ENCODE measurements around the gene CELSR1.

Gene CELSR1

DNA sequence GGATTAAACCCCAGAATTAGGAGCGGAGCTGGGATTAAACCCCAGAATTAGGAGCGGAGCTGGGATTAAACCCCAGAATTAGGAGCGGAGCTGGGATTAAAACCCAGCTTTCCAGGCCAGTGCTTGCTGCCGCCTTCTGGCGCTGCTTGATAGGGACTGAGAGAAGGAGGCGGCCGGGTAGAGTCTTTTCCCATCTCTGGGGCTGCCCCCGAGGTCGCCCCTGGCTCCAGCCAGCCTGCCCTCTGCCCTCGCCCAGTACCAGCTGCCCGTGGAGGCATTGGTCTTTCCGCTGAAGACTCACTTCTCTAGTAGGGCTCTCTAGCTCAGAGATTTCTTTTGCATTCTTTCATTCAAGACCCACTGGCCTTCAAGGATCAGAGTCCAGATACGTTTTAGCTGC is 196.7 kb downstream of the CELSR1 start:
- in situ Hi-C loops (cut with HindIII; ENCODE audit: low sequenced_read_pairs): loop anchor here (25.0 kb wide), 1 partner anchor 97 kb away; no protein-coding TSS in a partner anchor

DNA sequence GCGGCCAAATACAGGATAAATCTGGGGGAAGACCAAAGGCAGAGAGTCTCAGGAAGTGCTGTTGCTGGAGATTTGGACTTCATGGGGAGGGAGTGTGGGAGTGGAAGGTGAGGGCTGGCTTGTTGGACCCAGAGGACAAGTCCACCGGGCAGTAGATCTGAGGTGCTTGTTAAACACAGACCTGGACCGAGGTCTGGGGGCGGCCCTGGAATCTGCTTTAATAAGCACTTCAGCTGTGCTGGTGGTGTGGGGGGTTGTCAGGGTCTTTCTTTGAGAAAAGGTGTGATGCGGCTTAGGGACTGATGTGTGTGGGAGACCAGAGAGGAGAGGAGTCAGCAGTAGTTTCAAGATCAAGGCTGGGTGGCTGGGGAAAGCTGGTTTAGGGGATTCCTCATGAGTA is 197.5 kb downstream of the CELSR1 start:
- in situ Hi-C loops (cut with HindIII; ENCODE audit: low sequenced_read_pairs): loop anchor here (10.0 to 25.0 kb wide), 2 partner anchors 97 to 195 kb away; no protein-coding TSS in a partner anchor

DNA sequence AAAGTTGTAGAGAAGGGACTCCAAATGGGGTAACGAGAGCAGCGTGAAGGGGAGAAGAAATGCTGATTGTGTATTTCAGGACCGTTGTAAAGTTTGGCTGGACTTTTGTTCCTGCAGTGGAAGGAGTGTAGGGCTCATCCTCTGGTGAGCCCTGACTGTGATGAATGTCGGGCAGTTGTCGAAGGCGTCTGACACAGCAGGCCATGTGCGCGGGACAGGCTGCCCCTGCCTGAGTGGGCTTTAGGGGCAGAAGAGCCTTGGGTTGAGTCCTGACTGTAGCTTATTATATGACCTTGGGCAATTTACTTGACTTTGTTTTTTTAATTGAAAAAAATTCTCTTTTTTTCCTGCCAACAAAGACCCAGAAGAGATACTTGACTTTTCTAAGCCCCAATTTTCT is 198.8 kb downstream of the CELSR1 start:
- in situ Hi-C loops (cut with HindIII; ENCODE audit: low sequenced_read_pairs): loop anchor here (10.0 to 25.0 kb wide), 2 partner anchors 99 to 194 kb away; no protein-coding TSS in a partner anchor

DNA sequence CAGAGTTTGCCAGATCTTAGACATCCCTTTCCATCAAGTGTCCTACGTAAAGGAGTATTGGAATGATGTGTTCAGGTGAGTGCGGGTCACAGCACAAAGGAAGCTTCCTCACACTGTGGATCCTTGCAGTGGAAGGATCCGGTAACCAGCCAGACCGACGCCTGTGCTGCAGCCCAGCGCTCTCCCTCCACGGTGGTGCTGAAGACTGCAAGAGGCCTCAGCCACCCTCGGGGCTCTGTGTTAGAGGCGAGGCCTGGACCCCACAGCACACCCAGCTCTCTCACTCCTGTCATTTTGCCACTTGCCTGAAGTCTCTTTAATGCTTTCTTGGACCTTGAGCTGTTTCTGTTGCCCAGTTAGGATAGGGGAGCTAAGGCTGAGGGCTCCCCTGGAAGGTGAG is 199.6 kb downstream of the CELSR1 start:
- in situ Hi-C loops (cut with HindIII; ENCODE audit: low sequenced_read_pairs): loop anchor here (10.0 to 25.0 kb wide), 2 partner anchors 99 to 193 kb away; no protein-coding TSS in a partner anchor

DNA sequence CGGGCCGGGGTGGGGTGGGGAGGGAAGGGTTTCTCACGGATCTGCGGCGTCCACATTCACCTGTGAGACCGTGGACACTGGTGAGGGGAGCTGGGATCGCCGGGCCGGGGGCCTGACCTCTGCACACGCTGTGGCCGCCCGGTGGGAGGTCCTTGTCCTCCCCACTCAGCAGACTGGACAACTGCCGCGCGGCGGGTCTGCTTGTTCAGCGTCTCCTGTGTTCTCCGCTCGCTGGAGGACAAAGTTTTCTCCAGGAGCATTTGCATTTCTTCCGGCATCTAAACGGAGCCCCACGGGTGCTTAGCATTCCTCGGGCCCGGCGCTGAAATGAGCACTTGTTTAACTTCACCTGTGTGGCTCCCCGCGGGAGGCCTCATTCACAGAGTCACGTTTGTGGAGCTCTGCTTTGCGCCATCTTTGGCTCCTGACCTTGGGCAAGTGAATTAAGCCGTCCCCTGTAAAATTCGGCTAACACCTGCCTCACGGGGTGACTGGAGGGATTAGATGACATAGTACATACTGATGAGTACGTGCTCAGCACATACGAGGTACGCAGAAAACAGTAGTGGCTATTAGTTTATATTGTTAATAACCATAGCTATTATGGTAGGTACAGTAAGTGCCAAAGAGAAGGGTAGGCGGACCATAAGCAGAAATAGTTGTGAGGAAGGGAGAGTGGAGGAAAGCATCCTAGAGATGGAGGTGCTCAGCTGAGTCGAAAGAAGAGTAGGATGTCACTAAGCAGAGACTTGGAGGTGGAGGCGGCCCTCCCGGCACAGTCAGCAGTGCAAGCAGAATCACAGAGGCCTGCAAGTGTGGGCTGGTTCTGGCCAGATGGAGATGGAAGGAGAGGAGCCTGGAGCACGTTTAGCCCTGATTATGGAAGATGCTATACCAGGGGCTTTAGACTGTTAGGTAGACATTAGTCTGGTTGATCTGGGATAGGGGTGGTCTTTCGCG is 201.0 kb downstream of the CELSR1 start:
- in situ Hi-C loops (cut with HindIII; ENCODE audit: low sequenced_read_pairs): loop anchor here (10.0 to 25.0 kb wide), 2 partner anchors 101 to 192 kb away; no protein-coding TSS in a partner anchor

DNA sequence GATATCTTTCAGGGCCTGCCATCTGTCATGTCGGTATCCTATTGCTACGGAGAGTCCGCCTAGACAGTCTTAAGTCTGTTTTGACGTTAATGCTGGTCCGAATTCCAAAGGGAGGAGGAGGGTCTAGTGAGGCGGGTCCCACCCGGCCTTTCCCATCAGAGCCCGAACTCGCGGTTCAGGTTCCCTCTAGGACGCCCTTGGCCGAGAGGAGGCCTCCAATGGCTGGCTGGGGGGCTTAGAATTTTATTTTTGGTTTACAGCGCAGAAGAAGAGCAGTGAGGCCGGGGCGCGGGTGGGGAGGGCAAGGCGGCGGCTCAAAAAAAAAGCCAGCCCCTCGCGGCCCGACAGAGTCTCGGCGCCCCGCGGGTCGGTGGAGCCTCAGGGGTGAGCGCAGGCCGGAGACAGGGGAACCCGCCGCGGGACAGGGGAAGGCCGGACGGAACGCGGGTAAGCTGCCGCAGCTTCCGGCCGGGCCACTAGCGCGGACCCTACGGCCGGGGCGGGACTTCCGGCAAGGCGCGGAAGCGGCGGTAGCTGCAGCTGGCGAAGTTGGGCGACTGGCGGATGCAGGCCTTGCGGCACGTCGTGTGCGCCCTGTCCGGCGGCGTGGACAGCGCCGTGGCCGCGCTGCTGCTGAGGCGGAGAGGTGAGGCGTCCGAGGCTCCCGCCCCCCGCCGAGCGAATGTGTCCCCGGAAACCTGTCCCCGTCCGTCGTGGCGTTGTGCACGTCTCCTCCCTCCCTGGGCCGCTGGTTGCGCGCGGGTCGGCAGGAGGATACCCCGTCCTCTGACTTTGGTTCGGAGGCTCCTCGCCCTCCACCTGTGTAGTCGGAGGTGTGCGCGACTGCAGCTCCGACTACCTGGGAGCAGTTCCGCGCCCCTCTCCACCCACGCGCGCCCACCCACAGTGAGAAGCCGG is 202.0 kb downstream of the CELSR1 start, which contains the start of gene TRMU:
Gene TRMU (plus strand): TSS at position 514 of the 918 bp plus-strand sequence. CDS start 51 bp downstream, at position 565.
- in situ Hi-C loops (cut with HindIII; ENCODE audit: low sequenced_read_pairs): loop anchor here (10.0 to 25.0 kb wide), 2 partner anchors 102 to 191 kb away; no protein-coding TSS in a partner anchor

DNA sequence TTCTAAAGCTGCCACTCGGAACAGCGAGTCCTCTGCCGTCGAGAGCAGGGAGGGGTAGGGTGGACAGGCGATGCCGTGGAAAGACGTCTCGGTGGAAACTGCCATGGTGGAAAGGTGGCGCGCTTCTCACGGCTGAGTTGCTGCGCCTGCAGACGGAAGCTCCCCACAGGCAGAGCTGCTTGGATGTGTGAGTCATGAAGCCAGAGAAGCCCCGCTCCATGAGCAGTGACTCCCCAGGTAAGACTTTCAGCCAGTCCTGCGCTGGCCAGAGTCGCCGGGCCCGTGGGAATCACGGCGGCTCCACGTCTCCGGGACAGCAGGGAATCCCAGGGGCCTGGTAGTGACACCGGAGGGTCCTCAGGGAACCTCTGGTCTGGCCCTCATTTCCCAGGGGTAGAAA is 205.9 kb downstream of the CELSR1 start:
- in situ Hi-C loops (cut with HindIII; ENCODE audit: low sequenced_read_pairs): loop anchor here (10.0 to 25.0 kb wide), 2 partner anchors 106 to 187 kb away; no protein-coding TSS in a partner anchor

DNA sequence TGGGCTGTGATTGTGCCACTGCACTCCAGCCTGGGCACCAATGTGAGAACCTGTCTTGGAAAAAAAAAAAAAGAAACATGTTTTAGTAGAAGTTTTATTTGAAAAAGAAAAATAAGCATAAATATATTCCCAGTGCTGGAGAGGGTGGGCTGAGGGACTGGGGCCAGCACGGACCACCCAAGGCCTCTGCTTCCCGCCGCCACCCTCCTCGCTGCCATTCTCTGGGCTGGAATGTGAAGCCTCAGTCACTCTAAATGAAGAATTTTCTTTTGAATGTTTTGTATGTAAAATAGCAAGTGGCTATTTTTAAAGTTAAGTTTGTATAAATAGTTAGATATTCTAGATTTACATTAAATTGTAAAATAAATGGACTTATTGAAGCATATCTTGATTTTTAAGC is 207.0 kb downstream of the CELSR1 start:
- in situ Hi-C loops (cut with HindIII; ENCODE audit: low sequenced_read_pairs): loop anchor here (10.0 to 25.0 kb wide), 2 partner anchors 107 to 186 kb away; no protein-coding TSS in a partner anchor

DNA sequence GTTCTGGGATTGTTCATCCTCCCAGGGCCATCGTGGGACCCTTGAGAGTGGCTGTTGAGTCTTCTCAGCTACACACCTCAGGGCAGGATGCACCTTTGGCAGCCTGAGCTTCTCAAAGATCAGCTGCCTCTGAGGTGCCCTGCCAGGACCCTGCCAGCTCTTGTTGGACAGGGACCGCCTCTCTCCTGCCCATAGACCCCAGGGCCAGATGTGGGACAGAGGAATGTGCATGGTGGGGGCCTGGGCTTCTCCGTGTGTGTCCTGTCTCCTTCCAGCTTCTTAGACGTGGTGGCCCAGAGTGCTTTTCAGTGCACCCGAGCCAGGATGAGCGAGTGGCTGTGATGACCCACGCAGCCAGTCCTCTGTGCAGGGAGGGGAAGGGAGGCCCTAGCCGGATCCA is 207.8 kb downstream of the CELSR1 start:
- in situ Hi-C loops (cut with HindIII; ENCODE audit: low sequenced_read_pairs): loop anchor here (10.0 to 25.0 kb wide), 2 partner anchors 108 to 185 kb away; no protein-coding TSS in a partner anchor

DNA sequence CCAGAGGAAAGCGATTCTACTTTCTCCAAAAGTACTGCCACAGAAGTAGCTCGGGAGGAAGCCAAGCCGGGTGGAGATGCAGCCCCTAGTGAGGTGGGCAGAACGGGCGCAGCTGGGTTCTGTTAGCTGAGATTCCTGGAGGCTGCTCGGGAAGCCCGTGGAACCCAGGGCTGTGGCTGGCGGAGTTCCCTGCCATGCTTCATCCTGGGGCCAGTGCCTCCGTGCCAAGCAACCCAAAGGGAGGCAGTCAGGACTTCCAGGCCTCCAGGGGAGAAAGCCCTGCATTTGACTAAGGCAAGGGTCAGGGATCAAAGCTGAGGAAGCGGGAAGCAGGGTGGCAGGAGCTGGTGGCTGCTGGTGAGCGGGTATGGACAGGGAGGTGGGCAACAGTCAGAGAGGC is 208.6 kb downstream of the CELSR1 start:
- in situ Hi-C loops (cut with HindIII; ENCODE audit: low sequenced_read_pairs): loop anchor here (25.0 kb wide), 1 partner anchor 109 kb away; no protein-coding TSS in a partner anchor

DNA sequence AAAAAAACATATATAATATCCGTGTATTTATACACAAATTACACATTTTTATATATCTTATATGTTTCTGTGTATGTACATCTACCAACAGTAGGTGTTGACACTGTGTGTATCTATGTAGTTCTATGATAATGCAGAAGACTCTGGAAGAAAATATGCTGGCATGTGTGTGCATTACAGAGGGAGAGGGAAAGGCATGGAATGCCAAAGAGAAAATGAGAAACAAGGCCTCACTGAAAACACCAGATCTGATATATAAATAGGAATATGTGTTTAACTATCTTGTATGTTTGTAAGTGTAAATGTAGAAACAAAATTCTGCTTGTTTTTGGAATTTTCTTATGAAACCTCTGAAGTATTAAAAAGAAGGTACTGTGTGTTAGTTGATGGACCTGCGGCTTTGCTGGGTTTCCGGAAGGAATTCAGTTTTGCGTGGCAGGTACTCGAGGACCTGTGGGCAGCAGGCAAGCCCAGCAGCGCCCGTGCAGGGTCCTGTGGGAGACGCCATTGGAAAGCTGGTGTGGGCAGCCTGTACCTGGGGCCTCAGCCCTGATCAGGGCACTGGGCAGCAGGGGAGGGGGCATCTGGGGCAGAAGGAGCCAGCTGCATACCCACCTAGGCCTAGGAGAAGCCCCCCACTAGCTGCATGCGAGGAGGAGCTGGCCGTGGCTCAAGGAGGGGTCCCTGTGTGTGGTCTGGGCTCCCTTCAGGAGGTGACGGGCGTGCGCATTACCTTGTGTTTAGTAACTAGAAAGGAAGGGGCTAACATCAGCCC is 209.5 kb downstream of the CELSR1 start:
- in situ Hi-C loops (cut with HindIII; ENCODE audit: low sequenced_read_pairs): loop anchor here (25.0 kb wide), 1 partner anchor 109 kb away; no protein-coding TSS in a partner anchor

DNA sequence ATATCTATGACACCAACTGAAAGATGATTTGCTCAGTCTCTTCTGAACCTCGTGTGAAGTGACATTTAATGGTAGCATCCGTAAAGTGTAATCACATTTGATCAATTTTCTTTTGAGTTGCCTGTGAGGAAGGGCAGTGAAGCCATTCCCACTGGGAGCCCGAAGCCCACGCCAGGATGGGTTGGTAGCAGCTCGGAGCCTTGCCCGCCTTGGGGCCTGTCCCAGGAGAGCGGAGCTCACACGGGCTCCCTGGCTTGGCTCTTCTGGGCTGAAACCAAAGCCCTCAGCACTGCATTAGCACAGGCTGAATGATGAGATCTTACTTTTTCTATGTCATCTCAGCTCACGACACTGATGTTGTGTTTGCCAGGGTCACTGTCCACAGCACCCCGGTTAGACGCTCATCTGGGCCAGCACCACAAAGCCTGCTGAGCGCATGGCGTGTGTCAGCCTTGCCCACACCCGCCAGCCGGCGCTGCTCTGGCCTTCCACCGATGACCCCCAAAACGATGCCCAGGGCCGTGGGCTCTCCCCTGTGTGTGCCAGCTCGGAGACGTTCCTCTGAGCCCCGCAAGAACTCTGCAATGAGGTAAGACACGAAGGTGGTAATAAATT is 211.2 kb downstream of the CELSR1 start:
- in situ Hi-C loops (cut with HindIII; ENCODE audit: low sequenced_read_pairs): loop anchor here (25.0 kb wide), 1 partner anchor 111 kb away; no protein-coding TSS in a partner anchor

DNA sequence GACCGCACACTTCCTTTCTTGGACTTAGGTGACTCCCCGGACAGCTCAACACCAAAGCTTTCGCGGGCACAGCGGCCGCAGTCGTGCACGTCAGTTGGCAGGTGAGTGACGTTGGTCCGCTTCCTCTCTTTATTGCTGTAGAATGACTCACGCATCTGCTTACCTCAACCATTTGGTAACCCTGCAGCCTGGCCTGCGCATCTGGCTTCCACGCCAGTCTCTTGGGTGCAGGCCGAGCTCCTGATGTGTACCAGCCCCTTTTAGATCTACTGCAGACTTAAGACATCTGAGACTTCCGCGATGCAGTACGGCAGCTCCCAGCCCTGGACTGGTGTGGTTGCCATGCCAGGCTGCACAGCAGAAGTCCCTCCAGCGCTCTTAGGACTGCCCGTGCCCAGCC is 214.3 kb downstream of the CELSR1 start:
- in situ Hi-C loops (cut with HindIII; ENCODE audit: low sequenced_read_pairs): no loop called here

DNA sequence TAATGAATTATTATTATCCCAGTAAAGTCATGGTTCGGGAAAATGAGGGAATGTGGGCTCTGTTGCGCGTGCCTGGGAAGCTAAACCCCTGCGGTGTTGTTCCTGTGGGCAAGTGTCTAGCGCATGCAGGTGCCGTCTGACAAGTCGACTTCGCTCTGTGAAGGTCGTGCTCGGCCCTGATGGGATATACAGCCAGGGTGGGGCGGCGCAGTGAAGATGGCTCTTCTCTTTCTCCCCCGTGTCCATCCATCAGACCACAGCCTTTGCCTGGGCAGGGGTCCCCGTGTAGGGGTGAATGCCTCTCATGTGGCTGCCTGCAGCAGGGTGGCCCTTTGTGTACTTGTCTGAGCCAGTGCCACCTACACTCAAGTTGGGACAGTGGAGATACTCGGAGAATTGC is 214.7 kb downstream of the CELSR1 start:
- in situ Hi-C loops (cut with HindIII; ENCODE audit: low sequenced_read_pairs): no loop called here

DNA sequence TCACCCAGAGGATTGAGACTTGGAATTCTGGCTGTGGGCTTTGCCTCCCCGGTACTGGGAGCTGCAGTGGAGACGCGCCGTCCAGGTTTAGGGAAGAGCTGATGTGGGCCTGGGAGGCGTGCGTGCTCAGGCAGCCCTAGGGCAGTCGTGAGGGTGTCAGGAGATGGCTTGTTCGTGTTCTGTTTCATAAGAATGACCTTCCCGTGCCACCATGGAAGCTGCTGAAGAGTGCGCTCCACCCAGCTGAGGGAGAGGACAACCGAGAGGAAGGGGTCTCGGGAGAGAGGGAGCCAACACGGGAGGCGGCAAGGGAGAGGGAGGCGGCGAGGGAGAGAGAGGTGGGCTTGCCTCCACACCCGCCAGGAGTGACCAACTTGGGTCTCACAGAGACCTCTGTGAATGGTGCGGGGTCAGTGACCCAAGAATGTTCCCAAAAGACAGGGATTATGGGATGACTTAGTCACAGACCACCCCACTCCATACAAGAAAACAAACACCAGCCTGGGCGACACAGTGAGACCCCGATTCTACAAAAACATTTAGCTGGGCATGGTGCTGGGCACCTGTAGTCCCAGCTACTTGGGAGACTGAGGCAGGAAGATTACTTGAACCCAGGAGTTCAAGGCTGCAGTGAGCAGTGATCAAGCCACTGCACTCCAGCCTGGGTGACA is 216.6 kb downstream of the CELSR1 start:
- in situ Hi-C loops (cut with HindIII; ENCODE audit: low sequenced_read_pairs): no loop called here

DNA sequence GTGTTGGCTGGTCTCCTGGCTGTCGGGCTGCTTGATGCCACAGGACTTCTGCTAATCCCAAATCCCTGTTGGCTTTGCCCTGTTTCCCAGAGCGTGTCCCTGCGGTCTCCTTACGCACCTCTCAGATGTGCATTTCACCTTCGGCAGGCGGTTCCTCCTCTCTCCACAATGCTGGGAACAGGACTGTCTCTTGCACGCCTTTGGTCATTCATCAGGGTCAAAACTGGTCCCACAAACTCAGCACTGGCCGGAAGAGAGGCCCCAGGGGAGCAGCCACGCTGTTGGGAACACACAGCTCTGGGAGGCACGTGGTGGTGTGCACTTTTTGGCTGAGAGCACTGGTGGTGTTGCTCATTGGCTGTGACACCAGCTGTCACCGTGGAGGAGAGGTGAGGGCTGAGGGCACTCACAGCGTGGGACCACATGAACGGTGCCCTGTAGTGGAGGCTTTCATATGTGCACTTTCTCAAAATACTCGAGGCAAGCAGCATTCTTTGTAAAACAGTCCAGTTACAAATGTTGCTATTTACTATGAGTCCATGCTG is 217.2 kb downstream of the CELSR1 start:
- in situ Hi-C loops (cut with HindIII; ENCODE audit: low sequenced_read_pairs): no loop called here

DNA sequence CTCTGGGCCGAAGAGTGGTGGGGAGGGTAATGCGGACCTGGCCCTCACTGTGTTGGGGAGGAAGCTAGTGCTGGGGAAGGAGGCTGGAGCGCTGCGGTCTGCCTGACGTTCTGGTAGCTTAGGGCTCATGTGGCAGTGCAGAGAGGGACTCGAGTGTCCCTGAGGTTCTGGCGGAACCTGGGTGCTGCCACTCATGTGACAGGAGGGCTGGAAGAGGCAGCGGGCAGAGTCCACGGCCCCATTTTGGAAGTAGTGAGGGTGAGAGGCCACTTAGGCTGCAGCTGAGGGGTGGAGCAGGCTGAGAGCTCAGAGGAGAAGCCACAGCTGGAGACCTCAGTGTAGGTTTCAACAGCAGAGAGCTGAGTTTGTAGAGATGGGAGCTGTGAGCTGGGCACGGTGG is 218.1 kb downstream of the CELSR1 start:
- in situ Hi-C loops (cut with HindIII; ENCODE audit: low sequenced_read_pairs): no loop called here

DNA sequence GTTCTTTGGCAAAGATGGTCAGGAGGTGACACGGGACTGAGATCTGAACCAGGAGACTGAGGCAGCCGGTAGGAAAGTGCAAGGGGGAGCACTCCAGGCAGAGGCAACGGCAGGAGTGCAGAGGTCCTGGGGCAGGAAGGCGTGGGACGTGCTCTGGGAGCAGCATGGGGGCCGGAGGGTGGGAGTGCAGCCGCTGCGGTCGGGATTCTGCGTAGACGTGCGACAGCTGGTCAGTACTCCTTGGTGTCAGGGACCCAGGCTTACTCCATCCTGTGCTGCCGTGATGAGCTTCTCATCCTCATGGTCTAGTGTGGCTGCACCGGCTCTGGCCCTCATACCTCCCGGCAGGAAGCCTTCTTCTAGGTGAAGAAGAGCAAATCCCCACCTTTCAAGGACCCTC is 218.8 kb downstream of the CELSR1 start:
- in situ Hi-C loops (cut with HindIII; ENCODE audit: low sequenced_read_pairs): no loop called here

Data from DLD1 (cell line).